ENCODE results near the gene LRRC73.
"Not testable (repeated sequence)": the region's sequence is repeated elsewhere in the genome, so short reads cannot be mapped to it uniquely, and the experiment has no call there.

LRRC73 gene

DNA sequence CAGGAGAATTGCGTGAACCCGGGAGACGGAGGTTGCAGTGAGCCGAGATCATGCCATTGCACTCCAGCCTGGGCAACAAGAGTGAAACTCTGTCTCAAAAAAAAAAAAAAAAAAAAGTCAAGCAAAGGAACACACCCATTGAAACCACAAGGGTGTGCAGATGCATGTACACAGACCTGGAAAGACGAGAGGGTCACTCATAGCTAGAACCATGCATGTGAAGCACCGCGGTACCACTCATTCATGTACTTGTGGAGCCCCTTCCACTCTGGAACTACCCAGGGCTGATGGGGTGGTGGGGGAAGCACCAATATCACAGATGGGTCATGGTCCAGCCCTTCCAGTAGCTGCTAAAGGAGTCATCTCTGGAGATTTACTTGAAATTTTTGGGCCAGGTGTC, 40.2 kb downstream of the LRRC73 start:
- no peak overlapping the region for H3K4me3 ChIP-seq (ENCODE audit: low read length)

DNA sequence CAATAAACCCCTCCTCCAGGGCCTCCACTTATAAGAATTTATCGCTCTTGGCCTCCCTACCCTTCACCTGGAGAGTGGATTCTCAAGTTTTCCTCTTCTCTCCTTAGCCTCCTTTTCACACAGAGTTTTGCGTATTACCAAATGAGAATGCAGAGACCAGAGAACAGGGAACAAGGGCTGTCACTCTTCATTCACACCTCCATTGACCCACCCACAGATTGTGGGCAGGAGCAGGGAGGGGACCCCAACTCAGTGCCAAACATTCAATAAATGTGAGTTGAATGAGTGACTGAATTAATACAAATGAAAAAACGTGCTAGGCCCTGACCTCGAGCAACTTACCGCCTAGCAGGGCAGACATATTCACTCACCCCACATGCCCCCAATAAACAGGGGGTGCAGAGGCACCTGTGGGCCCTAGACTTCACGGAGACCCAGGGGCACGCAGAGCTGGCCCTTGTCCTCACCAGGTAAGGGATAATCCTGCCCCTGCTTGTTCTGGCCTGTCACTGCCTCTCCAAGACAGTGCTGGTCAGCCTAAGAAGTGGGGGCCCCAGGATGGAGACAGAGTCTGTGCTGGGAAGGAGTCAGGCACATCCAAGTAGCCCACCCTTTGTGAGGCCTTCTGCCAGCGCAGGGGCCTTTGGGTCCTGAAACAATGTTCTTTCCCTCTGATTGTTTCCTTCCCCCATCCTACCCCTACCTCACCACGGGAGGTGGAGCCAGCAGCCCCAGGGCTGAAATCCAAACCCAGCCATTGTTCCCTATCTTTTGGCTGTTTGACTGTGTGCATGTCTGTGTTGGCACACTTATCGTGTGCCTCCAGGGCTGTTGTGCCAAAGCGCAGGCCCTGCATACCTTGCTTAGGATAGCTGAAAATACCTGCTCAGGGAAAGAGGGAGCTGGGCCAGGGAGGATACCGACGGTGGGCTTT, 41.1 kb downstream of the LRRC73 start:
- TF ChIP-seq ZNF274 (IDR thresholded peaks at IDR 0.05; ENCODE audit: low read depth, low read length) = no peak

More for the DNA sequence above, 40.2 kb downstream of the LRRC73 start:
- no peak for TF ChIP-seq ZNF274 (IDR thresholded peaks at IDR 0.05; ENCODE audit: low read depth, low read length)

DNA sequence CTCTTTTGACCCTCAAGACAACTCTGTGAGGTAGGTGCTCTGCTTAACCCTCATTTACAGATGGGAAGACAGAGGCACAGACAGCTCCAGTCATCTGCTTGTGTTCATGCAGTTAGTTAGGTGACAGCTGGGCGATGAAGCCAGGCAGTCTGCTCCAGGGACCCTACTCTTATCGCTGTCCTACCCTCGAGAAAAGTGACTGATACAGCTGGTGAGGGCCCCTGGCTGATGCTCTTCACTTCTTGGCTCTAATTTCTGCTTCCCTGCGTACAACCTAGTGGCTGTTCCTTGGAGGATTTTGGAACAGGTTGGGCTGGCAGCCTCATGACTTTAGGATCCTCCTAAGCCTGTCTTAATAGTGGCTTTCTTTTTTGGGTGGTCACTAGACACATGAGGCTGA, 41.9 kb downstream of the LRRC73 start:
- TF ChIP-seq ZNF274 (IDR thresholded peaks at IDR 0.05; ENCODE audit: low read depth, low read length) = no peak
- no peak overlapping the region for H3K4me3 ChIP-seq (ENCODE audit: low read length)

More for the DNA sequence above, 41.1 kb downstream of the LRRC73 start:
- no peak overlapping the region for H3K4me3 ChIP-seq (ENCODE audit: low read length)

GRCh38 chr6:43467752-43468151, 42.4 kb downstream of the LRRC73 start:
- H3K4me3 ChIP-seq (ENCODE audit: low read length) = no peak overlapping the region
- no peak for TF ChIP-seq ZNF274 (IDR thresholded peaks at IDR 0.05; ENCODE audit: low read depth, low read length)

DNA sequence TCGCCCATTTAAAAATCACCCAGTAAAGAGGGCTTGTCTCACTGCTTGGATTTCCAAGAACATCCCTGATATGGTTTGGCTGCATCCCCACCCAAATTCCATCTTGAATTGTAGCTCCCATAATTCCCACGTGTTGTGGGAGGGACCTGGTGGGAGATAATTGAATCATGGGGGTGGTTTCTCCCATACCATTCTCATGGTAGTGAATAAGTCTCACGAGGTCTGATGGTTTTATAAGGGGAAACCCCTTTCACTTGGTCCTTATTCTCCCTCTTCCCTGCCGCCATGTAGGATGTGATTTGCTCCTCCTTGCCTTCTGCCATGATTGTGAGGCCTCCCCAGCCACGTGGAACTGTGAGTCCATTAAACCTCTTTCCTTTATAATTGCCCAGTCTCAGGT, 42.9 kb downstream of the LRRC73 start:
- not testable (repeated sequence) for H3K4me3 ChIP-seq (ENCODE audit: low read length)

- no peak overlapping the region for H3K4me3 ChIP-seq (ENCODE audit: low read length)
- no peak for TF ChIP-seq ZNF274 (IDR thresholded peaks at IDR 0.05; ENCODE audit: low read depth, low read length)
These were observed 44.2 kb downstream of the LRRC73 start for GRCh38 chr6:43465948-43466347.

DNA sequence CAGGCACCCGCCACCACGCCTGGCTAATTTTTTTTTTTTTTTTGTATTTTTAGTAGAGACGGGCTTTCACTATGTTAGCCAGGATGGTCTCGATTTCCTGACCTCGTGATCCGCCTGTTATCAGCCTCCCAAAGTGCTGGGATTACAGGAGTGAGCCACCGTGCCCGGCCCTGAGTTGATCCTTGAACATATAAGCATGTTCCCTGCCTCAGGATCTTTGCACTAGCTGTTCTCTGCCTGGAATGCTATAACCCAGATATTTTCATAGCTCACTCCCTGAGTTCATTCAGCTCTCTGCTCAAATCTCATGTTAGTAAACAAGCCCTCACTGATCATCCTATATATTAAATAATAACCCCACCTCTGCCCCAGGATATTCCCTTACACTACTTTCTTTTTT, 45.8 kb downstream of the LRRC73 start:
- TF ChIP-seq ZNF274 (IDR thresholded peaks at IDR 0.05; ENCODE audit: low read depth, low read length) = no peak
- H3K4me3 ChIP-seq (ENCODE audit: low read length) = no peak overlapping the region

DNA sequence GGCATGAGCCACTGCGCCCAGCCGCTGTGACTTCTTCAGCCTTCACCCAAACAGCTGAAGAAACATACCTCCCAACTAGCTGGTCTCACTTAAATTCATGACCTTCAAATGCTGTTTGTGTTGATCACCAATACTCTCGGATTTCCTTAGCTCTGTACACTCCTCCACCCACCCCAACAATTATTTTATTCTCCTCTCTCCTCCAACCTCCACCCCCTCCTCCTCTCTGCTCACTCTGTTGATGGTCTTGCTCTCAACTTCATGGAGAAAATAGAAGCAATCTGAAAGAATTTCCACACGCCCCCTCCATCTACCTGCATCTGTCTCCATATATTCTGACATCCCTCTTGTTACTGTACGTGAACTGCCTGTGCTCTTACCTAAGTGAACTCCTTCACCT, 48.2 kb downstream of the LRRC73 start:
- H3K4me3 ChIP-seq (ENCODE audit: low read length) = no peak overlapping the region
- TF ChIP-seq ZNF274 (IDR thresholded peaks at IDR 0.05; ENCODE audit: low read depth, low read length) = no peak

GRCh38 chr6:43460032-43460431, 50.1 kb downstream of the LRRC73 start:
- TF ChIP-seq ZNF274 (IDR thresholded peaks at IDR 0.05; ENCODE audit: low read depth, low read length) = no peak

DNA sequence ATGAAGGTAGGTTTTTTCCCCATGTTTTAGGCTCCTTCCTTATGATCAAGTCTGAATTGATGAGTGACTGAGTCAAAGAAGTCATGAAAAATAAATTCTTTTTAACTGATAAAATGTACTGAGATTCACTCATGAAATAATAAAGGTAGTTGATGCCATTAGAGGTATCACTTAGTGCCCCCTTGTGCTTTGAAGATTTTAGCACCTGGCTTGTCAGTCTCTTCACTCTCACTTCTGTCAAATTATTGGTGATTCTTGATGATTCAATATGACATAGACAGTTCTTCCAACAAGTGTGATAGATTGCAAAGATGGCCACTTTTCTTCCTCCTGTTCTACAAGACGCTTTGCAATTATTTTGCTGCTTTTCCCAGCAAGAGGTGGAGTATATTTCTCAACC, 50.6 kb downstream of the LRRC73 start:
- no peak for TF ChIP-seq ZNF274 (IDR thresholded peaks at IDR 0.05; ENCODE audit: low read depth, low read length)
- H3K4me3 ChIP-seq (ENCODE audit: low read length) = no peak overlapping the region

More at GRCh38 chr6:43460032-43460431, 50.1 kb downstream of the LRRC73 start:
- H3K4me3 ChIP-seq (ENCODE audit: low read length) = no peak overlapping the region

GRCh38 chr6:43458154-43458553, 52.0 kb downstream of the LRRC73 start:
- H3K4me3 ChIP-seq (ENCODE audit: low read length) = not testable (repeated sequence)

GRCh38 chr6:43457643-43458042, 52.5 kb downstream of the LRRC73 start:
- H3K4me3 ChIP-seq (ENCODE audit: low read length) = no peak overlapping the region

More at GRCh38 chr6:43457643-43458042, 52.5 kb downstream of the LRRC73 start:
- no peak for TF ChIP-seq ZNF274 (IDR thresholded peaks at IDR 0.05; ENCODE audit: low read depth, low read length)
